OCI-LY1 (cell line): ENCODE measurements around the gene SMYD1.

ENCODE experiments used
- H2AFZ ChIP-seq: fragments of 200-600 bp; sonication (generic), shearing (Covaris generic); 2 replicates; pipeline ENCODE4 v1.6.0; 2014; ENCODE audit warnings: antibody characterized with exemption, mild to moderate bottlenecking, low read length
- H3F3A ChIP-seq: fragments of 200-600 bp; sonication (generic), shearing (Covaris generic); 2 replicates; pipeline ENCODE4 v1.6.0; 2014; ENCODE audit warnings: mild to moderate bottlenecking, antibody characterized with exemption, low read length, moderate library complexity; ENCODE audit not compliant: insufficient read depth
- H3K27ac ChIP-seq: fragments of 200-600 bp; sonication (generic); 2 replicates; pipeline ENCODE4 v1.5.1; 2014; ENCODE audit warnings: low read length, mixed run types, mild to moderate bottlenecking, low read depth; ENCODE audit not compliant: poor library complexity, severe bottlenecking
- H3K27me3 ChIP-seq: fragments of 200-600 bp; sonication (generic); 2 replicates; pipeline ENCODE4 v1.6.0; 2014; ENCODE audit warnings: antibody characterized with exemption, mild to moderate bottlenecking, low read length, moderate library complexity; ENCODE audit not compliant: insufficient read depth
- H3K36me3 ChIP-seq: fragments of 200-600 bp; sonication (generic); 2 replicates; pipeline ENCODE4 v1.6.1; 2014; ENCODE audit warnings: mild to moderate bottlenecking, antibody characterized with exemption, low read length, moderate library complexity, mixed read lengths; ENCODE audit not compliant: insufficient read depth
- H3K4me1 ChIP-seq: fragments of 200-600 bp; sonication (generic); 2 replicates; pipeline ENCODE4 v1.5.1; 2014; ENCODE audit warnings: mild to moderate bottlenecking, low read length, moderate library complexity; ENCODE audit not compliant: insufficient read depth, severe bottlenecking
- H3K4me2 ChIP-seq: fragments of 200-600 bp; sonication (generic), shearing (Covaris generic); 2 replicates; pipeline ENCODE4 v1.6.1; 2014; ENCODE audit warnings: low read length
- H3K4me3 ChIP-seq: fragments of 200-600 bp; sonication (generic); 2 replicates; pipeline ENCODE4 v1.5.1; 2014; ENCODE audit warnings: low read length, low read depth, mild to moderate bottlenecking, mixed read lengths; ENCODE audit not compliant: poor library complexity, severe bottlenecking
- H3K79me2 ChIP-seq: fragments of 200-600 bp; shearing (Covaris generic); 2 replicates; pipeline ENCODE4 v1.6.1; 2016; ENCODE audit warnings: mixed run types, low read length, mixed read lengths; ENCODE audit not compliant: insufficient read depth
- H3K9ac ChIP-seq: fragments of 200-600 bp; sonication (generic), shearing (Covaris generic); 2 replicates; pipeline ENCODE4 v1.6.1; 2014; ENCODE audit warnings: mild to moderate bottlenecking, low read length, mixed read lengths
- H3K9me2 ChIP-seq: fragments of 200-600 bp; sonication (generic), shearing (Covaris generic); 2 replicates; pipeline ENCODE4 v1.6.1; 2014; ENCODE audit warnings: low read depth, mild to moderate bottlenecking, low read length, mixed read lengths
- H3K9me3 ChIP-seq: fragments of 200-600 bp; shearing (Covaris generic); 2 replicates; pipeline ENCODE4 v1.6.1; 2014; ENCODE audit warnings: low read length, mixed read lengths
- H4K20me1 ChIP-seq: fragments of 200-600 bp; sonication (generic), shearing (Covaris generic); 2 replicates; pipeline ENCODE4 v1.6.0; 2016; ENCODE audit warnings: mild to moderate bottlenecking, low read length; ENCODE audit not compliant: insufficient read depth
- EZH2 ChIP-seq: fragments of 200-600 bp; sonication (generic), shearing (Covaris generic); IDR thresholded peaks from 2 replicates; pipeline ENCODE4 v1.8.0; 2017; ENCODE audit warnings: borderline replicate concordance, mixed run types, mild to moderate bottlenecking, antibody characterized with exemption, low read length, moderate library complexity, mixed read lengths
- TF ChIP-seq, protein P1 (sequence below): fragments of 200-600 bp; sonication (generic), shearing (Covaris generic); IDR thresholded peaks from 2 replicates; pipeline ENCODE4 v1.5.1; 2017; ENCODE audit warnings: mild to moderate bottlenecking, antibody characterized with exemption, low read length, moderate library complexity, mixed read lengths

Gene SMYD1

DNA sequence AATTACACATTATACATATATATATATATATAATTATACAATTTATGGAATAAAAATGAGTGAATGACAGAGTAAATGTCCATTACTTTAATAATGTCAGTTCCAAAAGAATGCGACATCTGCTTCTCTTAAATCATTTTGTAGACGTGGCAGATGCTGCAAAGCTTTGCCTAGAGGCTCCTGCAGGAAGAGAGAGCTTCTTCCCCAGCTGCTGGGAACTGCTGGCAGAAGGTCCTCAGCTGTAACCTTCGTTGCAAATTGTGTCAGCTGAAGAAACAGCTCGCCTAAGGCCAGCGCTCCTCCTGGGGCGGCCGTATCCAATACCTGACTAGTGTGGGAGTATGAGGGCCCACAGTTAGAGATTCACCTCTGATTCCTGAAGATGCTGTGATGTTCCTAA, 92.9 kb downstream of the SMYD1 start:
- H3K4me3 ChIP-seq: no peak overlapping the region
- H3K79me2 ChIP-seq: no peaks in the 10 kb centered on the region
- H3F3A ChIP-seq: no peaks in the 10 kb centered on the region
- H2AFZ ChIP-seq: no peak overlapping the region
- no peak overlapping the region for H3K9ac ChIP-seq
- no peaks in the 10 kb centered on the region for H3K36me3 ChIP-seq
- no peak overlapping the region for H3K4me2 ChIP-seq
- no peaks in the 10 kb centered on the region for H3K27me3 ChIP-seq
- no peaks in the 10 kb centered on the region for H3K4me1 ChIP-seq
- no peaks in the 10 kb centered on the region for H3K9me2 ChIP-seq
- no peak overlapping the region for H3K27ac ChIP-seq
- no peak for TF ChIP-seq EZH2
- TF ChIP-seq, protein P1, sequence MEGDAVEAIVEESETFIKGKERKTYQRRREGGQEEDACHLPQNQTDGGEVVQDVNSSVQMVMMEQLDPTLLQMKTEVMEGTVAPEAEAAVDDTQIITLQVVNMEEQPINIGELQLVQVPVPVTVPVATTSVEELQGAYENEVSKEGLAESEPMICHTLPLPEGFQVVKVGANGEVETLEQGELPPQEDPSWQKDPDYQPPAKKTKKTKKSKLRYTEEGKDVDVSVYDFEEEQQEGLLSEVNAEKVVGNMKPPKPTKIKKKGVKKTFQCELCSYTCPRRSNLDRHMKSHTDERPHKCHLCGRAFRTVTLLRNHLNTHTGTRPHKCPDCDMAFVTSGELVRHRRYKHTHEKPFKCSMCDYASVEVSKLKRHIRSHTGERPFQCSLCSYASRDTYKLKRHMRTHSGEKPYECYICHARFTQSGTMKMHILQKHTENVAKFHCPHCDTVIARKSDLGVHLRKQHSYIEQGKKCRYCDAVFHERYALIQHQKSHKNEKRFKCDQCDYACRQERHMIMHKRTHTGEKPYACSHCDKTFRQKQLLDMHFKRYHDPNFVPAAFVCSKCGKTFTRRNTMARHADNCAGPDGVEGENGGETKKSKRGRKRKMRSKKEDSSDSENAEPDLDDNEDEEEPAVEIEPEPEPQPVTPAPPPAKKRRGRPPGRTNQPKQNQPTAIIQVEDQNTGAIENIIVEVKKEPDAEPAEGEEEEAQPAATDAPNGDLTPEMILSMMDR: no peak
- H4K20me1 ChIP-seq: no peaks in the 10 kb centered on the region
- no peaks in the 10 kb centered on the region for H3K9me3 ChIP-seq

DNA sequence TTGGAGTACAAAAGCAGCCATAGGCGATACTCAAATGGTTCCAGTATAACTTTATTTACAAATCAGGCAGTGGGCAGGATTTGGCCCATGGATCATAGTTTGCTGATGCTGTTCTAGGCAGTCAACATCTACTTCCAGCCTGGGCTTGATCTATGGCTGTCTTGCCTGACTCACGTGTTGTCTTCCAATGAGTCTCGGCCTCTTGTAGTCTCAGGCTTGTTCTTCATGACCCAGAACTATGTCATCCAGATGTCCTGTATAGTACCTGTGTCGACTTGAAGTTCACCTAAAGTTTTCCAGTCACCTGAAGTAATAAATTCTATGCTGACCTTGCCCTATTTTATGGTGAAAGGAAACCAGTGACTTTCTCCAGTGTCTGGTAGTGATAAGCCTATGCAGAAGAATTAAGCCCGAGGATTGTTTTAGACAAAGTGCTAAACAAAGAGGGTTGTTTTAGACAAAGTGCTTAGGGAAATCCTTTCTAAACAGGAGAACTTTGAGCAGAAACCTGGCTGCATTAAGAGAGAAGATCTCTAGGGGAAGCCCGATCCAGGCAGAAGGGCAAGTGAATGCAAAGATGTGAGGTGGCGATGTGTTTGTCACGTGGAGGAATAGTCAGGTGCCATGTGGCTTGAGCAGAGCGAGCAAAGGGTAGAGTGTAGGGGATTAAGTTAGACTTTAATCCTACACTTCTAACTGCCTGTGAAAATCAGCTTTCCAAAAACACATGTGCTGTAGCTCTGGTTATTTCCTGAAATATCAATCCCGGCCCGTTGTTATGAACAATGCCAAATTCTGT, 94.0 kb downstream of the SMYD1 start:
- Histone ChIP-seq H3K9ac (no peak overlapping the region), H3K27me3 (no peaks in the 10 kb centered on the region), H3K4me3 (no peak overlapping the region), H3F3A (no peaks in the 10 kb centered on the region), H3K9me2 (no peaks in the 10 kb centered on the region), H3K27ac (no peak overlapping the region), H3K79me2 (no peaks in the 10 kb centered on the region), H3K4me2 (no peak overlapping the region), H2AFZ (no peak overlapping the region), H4K20me1 (no peaks in the 10 kb centered on the region), H3K4me1 (no peaks in the 10 kb centered on the region), H3K9me3 (no peaks in the 10 kb centered on the region), H3K36me3 (no peaks in the 10 kb centered on the region)
- no peak for TF ChIP-seq EZH2
- TF ChIP-seq, protein P1: no peak
